NCI-H2171 (cell line): ENCODE data around the gene NOTO.

Source experiments
- DNase-seq: peaks from one replicate; lab custom pipeline; 2025; lab: John Stamatoyannopoulos, UW

NOTO gene

DNA sequence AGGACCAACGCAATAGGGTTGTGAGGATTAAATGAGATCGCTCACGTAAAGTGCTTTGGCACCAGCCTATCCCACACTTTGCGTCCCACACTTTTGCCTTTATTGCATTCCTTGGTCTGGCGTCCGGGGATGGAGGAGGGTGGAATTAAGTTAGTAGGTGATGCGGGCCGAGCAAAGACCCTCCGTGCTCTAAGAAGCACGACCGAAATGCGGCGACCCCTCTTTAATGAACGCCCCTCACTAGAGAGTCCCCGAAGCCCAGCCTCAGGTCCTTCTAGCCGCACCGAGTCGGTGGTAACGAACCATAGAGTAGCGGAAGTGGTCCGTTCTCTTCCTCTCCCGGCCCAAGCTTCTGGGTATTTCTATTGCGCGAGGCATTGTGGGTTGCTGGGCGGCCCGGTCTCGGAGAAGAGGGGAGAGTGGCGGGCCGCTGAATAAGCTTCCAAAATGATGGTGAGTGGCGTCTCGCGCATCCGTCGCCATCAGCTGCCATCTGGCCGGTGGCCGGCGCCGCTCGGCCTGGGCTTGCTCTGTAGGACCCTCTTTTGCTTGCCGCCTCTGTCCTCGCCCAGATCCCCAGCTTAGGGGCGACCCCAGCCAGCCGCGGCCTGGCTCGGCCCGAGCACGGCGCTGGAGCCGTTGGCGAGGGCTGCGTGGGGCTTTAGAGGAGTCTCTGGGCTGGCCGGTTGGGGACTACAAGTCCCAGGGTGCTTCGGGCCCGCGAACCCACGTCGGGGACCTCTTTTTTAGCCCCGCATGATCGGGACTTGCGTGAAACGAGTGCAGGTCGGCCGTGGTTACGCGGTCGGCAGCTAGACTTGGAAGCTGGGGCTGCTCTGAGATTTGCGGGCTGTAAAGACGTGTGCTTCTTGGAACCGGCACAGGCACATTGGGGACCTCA lies 31.8 kb downstream of the NOTO start, which contains the start of gene CCT7:
TSS of gene CCT7 (plus strand) at position 377 of the 901 bp plus-strand sequence. CDS start at position 448, 71 bp downstream.
- DNase-seq: peak; percentile 93

DNA sequence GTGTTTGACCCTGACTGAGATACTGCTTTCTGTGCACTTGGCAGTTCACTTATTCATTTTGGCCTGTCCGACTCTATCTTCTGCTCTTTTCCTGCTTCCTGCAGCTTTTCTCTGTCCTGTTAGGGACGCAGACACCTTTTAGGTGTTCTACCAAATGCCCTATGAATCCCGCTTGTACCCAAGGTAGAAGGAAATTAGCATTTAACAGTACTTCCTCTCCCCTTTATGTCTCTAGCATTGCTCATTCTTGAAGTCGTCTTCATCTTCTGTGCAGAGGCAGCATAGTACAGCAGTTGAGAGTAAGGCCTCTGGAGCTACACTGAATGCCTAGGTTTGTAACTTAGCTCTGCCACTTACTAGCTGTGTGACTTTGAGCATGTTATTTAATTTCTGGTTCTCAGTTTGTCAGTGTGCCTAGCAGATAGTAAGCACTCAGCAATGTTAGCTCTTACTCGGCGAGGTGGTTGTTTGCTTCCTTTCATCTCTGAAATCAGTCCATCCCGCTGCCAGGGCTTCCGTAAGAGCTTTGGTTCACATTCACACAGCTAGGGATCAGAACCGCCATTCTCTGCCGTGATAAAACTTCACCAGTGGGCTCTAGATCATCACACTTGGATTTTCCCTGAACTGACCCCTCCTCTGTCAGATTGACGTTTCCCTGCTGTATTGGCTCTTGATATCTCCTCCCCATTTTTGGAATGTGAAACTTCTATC lies 33.1 kb downstream of the NOTO start:
- DNase-seq: no peak

DNA sequence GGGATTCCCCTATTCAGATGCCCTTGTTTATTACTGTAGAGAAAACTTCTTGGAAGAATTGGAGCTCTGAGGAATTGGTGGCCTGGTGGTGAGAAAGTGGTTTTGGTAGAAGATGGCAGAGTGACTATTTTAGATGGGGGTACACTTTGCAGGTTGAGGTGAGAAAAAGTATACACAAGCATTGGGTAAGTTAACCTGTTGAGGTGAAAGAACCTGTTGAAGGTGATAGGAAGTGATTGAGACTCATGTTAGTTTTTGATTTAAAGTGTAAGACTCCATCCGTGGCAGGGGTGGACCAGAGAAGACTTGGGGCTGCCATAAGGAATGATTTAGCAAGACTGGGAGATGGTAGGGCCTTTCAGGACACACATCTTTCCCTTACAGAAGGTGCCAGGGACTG lies 34.8 kb downstream of the NOTO start:
- no peak for DNase-seq

DNA sequence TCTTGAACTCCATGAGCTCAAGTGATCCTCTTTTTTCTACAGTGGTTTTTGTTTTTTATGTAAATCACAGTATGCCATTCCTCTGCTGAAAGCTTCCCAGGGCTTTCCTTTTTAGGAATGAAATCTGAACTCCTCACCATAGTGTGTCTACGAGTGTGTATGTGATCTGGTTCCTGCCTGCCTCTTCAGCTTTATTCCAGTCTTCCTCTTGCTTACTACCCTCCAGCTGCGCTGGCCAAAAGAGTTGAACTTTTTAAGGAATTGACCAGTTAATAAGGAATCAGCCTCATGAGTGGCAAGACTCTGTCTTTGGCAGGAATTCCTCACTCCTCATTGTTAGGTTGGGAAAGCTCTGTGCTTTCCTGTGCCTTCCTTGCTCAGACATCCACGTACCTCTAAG lies 35.8 kb downstream of the NOTO start:
- DNase-seq: no peak

DNA sequence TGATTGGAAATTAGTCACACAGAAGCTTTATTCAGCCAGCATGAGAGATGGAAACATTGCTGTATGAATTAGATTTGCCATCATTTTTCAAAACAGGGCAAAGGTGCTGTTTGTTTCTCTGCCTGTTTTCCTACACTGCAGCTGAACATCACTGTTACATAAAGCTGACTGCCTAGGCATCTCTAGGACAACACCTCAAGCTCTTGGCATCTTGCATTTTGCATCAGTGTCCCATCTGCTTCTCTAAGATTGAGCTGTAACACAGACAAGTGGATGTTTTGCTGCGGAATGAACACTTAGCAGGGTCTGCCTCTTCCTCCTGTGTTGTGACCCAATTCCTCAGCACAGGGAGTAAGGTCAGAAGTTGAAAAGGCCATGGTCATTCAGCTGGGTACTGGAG lies 36.6 kb downstream of the NOTO start:
- DNase-seq: no peak

DNA sequence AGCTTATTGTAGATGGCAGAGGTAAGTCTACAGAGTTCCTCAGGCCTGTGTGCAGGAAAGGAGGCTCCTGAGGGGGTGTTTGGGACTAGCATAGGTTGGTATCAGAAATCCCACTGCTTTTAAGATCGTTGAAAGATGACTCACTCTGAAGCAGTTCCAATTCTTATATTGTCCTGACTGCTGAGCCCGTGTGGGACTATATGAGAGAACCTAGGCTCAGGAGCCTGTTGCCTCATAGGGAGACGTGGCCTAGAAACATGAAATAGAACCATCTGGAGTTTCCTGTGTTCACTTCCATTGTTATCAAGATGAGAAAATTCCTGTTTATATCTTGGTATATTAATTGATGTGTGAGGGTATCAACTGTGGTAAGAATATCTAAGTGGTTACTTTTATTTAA lies 37.4 kb downstream of the NOTO start:
- DNase-seq: no peak

DNA sequence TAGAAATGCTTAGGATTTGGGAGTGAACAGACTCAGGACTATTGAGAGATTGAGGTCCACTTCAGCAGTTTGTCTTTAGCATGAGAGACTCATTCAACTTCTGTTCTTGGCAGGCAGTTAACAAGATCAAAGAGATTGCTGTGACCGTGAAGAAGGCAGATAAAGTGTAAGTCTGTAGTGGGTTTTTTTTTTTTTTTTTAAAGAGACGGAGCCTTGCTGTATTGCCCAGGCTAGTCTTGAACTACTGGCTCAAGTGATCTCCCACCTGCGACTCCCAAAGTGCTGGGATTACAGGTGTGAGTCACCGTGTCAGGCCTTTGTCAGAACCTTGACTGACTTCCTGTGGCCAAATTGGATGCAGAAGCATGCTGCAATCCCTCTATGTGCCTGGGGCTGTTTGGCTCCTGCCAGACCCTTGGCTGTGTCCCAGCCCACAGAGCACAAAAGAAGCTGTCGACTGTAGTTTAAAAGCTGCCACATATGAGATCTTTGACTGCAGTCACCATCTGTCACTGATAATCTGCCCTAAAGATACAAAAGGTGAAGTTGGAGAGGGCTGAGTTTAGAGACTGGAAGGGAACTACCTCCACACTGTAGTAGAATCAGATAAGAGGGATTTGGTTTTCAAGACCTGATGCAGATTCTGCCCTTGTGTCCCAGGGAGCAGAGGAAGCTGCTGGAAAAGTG lies 41.7 kb downstream of the NOTO start:
- DNase-seq: peak; percentile 7

DNA sequence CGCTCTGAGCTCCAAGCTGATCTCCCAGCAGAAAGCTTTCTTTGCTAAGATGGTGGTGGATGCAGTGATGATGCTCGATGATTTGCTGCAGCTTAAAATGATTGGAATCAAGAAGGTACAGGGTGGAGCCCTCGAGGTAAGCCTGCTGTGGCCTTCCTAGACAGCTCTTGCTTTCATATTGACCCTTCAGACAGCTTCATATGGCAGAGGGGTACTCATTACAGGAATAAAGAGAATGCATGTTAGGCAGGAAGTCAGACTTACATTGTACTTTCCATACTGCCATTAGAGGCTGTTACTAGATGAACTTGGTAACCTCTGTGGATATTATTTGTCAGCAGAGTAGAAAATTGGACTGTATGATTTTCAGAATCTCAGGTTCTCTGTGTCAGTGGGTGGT lies 42.2 kb downstream of the NOTO start:
- no peak for DNase-seq

DNA sequence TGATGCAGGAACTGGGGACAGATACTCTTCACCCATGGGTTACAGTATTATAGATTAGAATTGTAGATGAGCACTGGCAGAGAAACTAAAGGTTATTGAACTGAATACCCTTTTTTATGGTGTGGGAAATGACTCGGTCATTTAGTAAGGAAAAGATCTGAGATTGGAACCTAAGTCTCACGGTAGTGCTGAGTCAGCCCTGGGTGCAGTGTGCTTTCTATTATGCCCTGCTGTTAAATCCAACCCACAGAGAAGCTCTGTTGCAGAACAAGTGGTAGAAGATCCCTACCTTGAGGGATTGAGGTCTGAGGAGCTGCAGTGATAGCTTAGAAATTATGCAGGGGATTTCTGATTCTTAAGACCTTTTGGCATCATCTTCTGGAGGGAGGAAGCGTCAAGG lies 44.5 kb downstream of the NOTO start:
- DNase-seq: no peak

DNA sequence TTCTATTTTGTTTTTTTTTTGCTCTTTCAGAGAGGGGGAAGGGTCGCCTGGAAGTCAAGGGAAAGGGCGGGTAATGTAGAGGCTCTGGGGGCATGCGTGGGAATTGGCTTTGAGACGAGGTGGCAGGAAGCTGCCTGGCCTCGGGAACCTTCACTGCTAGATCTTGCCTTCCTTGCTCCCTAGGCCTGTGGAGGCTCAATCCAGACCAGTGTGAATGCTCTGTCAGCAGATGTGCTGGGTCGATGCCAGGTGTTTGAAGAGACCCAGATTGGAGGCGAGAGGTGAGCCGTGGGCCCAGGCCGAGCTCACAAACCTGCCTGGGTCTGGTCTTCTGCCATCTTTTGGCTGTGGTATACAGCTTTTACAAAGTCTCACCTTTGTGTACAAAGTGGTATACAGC lies 47.3 kb downstream of the NOTO start:
- DNase-seq: no peak

DNA sequence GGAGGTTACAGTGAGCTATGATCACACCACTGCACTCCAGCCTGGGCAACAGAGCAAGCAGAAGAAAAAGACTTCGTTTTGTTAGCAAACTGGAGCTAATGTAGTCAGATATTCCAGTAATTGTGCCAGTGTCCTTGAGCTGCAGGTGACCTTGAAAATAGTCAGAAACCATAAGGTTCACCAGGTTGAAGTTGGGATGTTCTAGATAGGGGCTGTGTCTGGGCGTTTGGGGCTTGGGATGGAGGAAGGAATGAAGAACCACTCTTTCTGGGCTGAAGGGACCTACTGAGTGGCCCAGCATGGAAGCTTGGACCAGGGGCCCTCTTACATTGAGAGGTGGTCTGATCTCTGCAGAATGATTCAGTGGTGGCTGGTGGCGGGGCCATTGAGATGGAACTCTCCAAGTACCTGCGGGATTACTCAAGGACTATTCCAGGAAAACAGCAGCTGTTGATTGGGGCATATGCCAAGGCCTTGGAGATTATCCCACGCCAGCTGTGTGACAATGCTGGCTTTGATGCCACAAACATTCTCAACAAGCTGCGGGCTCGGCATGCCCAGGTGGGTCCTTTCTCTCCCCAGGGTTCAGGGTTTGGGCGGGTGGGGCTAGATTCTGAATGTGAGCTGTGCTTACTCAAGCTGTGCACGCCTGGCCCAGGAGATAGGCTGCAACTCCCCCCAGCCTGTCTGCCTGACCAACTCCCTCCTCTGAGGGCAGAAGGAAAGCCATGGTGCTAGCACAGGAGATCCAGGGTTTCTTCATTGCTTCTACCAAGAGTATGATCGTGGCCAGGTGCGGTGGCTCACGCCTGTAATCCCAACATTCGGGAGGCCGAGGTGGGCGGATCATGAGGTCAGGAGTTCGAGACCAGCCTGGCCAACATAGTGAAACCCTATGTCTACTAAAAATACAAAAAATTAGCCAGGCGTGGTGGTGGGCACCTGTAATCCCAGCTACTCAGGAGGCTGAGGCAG lies 48.8 kb downstream of the NOTO start:
- peak; percentile 46 for DNase-seq

DNA sequence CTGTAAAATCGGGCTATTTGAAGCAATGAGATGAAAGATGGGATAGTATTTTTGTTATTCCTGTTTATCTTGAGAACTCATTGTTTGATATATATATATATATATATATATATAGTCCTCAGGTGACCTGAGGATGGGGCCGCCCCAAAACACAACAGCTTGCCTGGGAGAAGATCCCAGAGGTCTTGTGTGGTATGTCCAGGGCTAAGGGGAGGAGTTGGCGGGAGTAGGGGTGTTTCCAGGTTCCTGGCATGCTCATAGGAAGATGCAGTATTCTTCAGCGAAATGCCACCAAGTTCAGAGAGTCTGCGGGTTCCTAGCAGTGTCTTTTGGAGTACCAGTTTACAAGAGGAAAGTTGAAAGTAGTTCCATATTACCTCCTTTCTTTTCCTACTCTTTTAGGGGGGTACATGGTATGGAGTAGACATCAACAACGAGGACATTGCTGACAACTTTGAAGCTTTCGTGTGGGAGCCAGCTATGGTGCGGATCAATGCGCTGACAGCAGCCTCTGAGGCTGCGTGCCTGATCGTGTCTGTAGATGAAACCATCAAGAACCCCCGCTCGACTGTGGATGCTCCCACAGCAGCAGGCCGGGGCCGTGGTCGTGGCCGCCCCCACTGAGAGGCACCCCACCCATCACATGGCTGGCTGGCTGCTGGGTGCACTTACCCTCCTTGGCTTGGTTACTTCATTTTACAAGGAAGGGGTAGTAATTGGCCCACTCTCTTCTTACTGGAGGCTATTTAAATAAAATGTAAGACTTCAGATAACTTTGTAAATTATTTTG lies 50.1 kb downstream of the NOTO start:
- no peak for DNase-seq

DNA sequence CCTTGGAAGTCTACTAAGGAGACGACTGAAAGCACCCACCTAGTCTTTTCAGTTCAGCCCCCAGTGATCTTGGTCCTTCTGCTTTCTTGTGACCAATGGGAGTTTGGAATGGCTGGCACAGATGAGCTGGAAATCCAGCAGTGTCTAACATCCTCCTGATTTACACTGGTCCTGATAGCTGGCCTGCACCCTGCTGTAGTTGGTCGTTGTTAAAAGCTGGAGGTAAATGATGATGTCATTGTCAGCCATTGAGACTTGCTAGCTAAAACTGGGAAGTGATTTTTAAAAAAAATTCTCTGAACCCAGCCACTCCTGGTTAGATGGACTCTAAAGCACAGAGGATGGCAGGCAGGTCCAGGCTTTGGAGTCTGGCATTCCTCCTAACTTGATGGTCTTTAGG lies 51.0 kb downstream of the NOTO start:
- no peak for DNase-seq

DNA sequence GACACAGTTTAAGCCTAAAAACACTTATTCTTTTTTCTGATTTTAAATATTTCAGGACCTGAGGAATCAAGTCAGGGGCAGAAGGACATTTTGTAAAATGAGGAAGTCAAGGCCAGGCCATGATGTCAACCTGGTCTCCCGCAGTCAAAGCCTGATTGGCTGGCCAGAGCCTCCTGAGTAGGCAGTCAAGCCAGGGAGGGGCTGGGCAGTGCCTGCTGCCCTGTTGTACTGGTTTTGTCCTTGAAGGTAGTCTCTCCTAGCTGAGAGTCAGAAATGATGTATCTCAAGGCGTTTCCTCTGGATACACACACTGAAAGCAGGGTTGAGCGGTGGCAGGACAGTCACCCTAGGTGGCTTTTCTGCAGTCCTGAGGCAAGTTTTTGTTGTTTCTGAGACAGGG lies 51.5 kb downstream of the NOTO start:
- DNase-seq: no peak

DNA sequence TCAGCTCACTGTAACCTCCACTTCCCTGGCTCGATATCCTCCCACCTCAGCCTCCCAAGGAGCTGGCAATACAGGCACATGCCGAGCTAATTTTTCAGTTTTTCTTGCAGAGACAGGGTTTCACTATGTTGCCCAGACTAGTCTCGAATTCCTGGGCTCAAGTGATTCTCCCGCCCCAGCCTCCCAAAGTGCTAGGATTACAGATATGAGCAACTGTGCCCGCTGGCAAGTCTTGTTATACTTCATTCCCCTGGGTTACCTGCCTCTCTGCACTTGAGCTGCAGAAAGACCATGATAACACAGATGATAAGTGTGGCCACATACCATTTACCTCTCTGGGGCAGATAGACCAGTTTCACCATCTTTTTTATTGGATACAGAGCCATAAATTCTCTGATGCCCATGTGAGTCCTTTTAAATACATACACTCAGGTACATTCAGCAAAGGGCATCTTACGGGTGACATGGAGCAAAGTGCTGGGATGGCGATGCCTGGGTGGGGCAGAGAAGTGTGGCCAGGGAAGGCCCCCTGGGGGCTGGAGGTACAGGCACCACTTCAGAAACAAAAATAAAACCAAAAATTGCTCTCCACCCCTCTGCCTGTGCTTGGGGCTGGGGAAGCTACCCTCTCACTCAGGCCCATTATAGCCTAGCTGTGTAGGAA lies 52.1 kb downstream of the NOTO start:
- no peak for DNase-seq

DNA sequence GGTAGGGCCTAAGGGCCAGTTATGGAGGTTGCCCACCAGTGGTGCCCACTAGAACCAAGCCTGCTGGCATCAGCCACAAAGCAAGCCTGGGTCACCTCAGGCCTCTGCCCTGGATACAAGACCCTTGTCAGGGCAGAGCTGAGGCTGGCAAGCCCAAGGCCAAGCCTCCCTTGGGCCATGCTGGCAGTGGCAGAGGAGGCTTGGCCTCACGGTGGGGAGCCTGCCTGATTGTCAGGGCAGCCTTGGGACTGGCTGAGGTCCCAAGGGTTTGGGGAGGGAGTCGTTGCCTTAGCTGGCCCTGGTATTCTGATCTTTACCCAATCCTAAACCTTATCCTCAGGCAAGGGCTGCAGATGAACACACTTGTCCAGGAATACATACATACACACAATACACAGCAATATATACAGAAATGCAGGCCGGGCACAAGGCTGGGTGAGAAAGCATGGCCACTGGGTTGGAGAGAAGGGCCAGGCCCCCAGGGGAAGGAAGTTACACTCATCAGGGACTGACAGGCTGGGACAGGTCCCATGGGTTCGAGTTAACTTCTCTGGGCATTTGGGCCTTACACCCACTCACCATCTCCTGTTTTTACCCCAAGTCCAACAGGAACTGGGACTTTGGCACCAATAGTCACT lies 52.8 kb downstream of the NOTO start:
- DNase-seq: no peak

DNA sequence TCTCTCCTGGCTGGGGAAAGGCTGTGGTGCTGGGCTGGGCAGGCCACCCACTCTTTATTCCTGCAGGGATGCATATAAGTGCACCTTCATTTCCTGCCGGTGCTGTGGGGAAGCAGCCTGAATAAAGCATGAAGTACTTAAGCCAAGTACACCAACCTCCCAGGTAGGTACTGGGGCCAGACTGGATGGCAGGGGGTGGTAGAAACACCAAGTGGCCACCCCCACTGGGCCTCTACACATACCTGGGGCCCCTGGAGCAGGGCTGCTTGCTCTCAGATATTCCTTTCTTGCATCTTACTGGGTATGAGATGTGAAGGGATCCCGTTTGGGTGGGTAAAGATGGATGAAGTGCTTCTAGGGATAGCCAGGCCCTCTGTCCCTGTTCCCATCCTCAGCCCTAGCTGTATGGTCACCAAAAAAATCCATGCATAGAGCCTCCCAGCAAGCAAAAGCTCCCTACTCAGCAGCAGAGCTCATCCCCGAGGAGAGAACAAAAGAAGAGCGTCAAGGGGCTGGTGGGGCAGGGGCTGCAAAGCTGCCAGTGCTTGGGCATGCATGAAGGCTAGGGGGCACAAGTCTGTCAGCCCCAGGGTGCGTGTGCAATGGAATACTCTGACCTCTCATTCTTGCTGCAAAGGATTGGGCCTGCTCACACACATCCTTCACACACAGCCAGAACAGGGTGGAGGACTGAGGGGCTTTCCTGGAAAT lies 53.7 kb downstream of the NOTO start:
- no peak for DNase-seq

DNA sequence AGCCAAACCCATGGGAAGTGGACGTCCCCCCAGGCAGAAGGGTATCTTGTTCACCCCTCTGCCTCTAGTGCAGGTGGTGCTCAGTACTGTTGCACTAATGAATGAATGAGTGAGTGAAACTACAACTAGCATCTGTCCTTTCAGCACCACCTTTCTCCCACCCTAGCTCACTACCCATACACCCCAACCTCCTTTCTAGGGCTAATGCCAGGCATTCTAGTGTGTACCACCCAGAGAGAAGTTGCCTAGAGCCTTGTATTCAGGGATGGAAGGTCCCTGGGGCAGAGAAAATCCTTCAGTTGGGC lies 54.2 kb downstream of the NOTO start:
- DNase-seq: no peak

DNA sequence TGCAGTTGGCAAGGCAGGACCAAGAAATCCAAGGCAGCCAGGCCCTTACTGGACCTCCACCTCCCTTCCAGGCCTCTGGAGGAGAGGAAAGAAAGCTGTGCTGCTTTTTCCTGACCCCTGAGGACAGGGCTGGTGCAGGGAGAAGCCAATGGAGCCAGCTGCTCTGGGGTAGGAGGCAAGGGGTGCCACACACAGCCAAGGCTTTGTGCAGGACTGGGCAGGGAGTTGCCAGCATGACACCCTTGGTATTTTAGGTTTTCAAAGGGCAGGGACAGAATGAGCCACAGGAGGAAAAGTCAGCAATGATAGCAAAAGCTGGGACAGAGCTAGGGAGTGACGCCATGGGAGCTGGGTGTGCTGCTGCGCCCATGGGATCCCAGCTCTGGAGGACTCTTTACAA lies 54.6 kb downstream of the NOTO start:
- DNase-seq: no peak
